Kidney (tissue), 14 donors: Measurements from ENCODE around the gene PRRX1. TPM values are rescaled to one million over a fixed set of nuclear protein-coding genes. Genes with fewer than 3 reads are reported as not detected.

Source experiments
- DNase-seq, 5 donors: peaks; one replicate each; pipeline ENCODE4 v3.0.0-alpha.2; 2013 to 2020
- FAIRE-seq: peaks from 2 replicates; lab custom pipeline; 2012; peaks lifted over from hg19 to GRCh38; lab: Jason Lieb, UNC
- H3K27ac ChIP-seq, 2 donors: one replicate each; pipeline ENCODE4 v1.7.0; 2013; ENCODE audit warnings: low read depth in 2 of 2, low read length in 2 of 2, inconsistent platforms in 1 of 2
- H3K27me3 ChIP-seq: one replicate; pipeline ENCODE4 v1.7.1; 2013; ENCODE audit warnings: low read length, inconsistent platforms; ENCODE audit not compliant: control insufficient read depth, insufficient read depth
- H3K36me3 ChIP-seq, 3 donors: one replicate each; pipeline versions ENCODE4 v1.7.0 to v1.7.1; 2013; ENCODE audit warnings: low read length in 3 of 3, control low read depth in 1 of 3, inconsistent platforms in 1 of 3; ENCODE audit not compliant: insufficient read depth in 3 of 3, control insufficient read depth in 2 of 3
- H3K4me1 ChIP-seq, 3 donors: one replicate each; pipeline versions ENCODE4 v1.7.0 to v1.7.1; 2013; ENCODE audit warnings: low read length in 3 of 3, inconsistent platforms in 1 of 3, low read depth in 1 of 3; ENCODE audit not compliant: control insufficient read depth in 2 of 3, insufficient read depth in 2 of 3
- H3K4me3 ChIP-seq, 3 donors: one replicate each; pipeline versions ENCODE4 v1.7.0 to v1.8.1; 2013; ENCODE audit warnings: low read length in 3 of 3, control low read depth in 1 of 3, inconsistent platforms in 1 of 3
- H3K9ac ChIP-seq, 3 donors: one replicate each; pipeline versions ENCODE4 v1.7.0 to v1.7.1; 2013; ENCODE audit warnings: low read length in 3 of 3, control low read depth in 1 of 3, inconsistent platforms in 1 of 3
- H3K9me3 ChIP-seq, 3 donors: one replicate each; pipeline versions ENCODE4 v1.7.0 to v1.7.1; 2013; ENCODE audit warnings: low read length in 3 of 3, control low read depth in 1 of 3, inconsistent platforms in 1 of 3; ENCODE audit not compliant: control insufficient read depth in 2 of 3, insufficient read depth in 1 of 3
- CTCF ChIP-seq: IDR thresholded peaks from 3 replicates; pipeline ENCODE4 v1.5.1; 2012; ENCODE audit warnings: mild to moderate bottlenecking, moderate library complexity, borderline replicate concordance; ENCODE audit not compliant: insufficient read depth; ENCODE audit errors: extremely low read depth
- intact Hi-C: fragments of 100-400 bp; cut with DNase I; formaldehyde crosslinking; loops from one replicate; pipeline ENCODE4 v1.11.1; 2022
- polyA plus RNA-seq: library from polyadenylated mRNA; stranded (reverse); fragments of 350-450 nt; fragmentation: Illumina TruSeq; extraction: RNeasy Lipid Tissue Mini Kit (QIAGEN cat#74804); gene quantifications from one replicate; pipeline ENCODE4 v1.2.3, GENCODE V29; 2014; ENCODE audit warnings: low read depth, low replicate concordance; ENCODE audit not compliant: insufficient read depth
- total RNA-seq: library from RNA; stranded (reverse); fragmentation: NEBNext Ultra II Directional; extraction: Animal tissue kit (Norgen Biotek cat#: 25700); gene quantifications from one replicate; pipeline ENCODE4 v1.2.1, GENCODE V29; 2021
- donor health status: control.
- donor health status: control.
- donor health status: control.
- donor health status: control.
- donor health status: control.
- donor health status: DM: yes; HTN: yes; CAD: no.
- donor health status: Normal renal cell carcinoma (clear cell type).

The PRRX1 gene
- total and polyA plus RNA-seq, 2 donors from 2014 or later, result 0.67 to 8.1 TPM

- Histone ChIP-seq H3K27ac (no peak overlapping the region), H3K36me3 (no peaks in the 10 kb centered on the region), H3K9me3 (no peaks in the 10 kb centered on the region), H3K4me1 (no peaks in the 10 kb centered on the region), H3K9ac (no peak overlapping the region), H3K27me3 (no peaks in the 10 kb centered on the region), H3K4me3 (no peak overlapping the region)
- intact Hi-C loops, result no loop called here
- no peak for TF ChIP-seq CTCF
- no peak for DNase-seq
- FAIRE-seq, result no peak
These were observed 42.0 kb downstream of the PRRX1 start for GRCh38 chr1:170705981-170706380.

GRCh38 chr1:170707117-170707516 is 43.2 kb downstream of the PRRX1 start:
- H3K27me3 ChIP-seq, result no peaks in the 10 kb centered on the region
- H3K27ac ChIP-seq, result no peak overlapping the region
- no peaks in the 10 kb centered on the region for H3K36me3 ChIP-seq
- intact Hi-C loops, result no loop called here
- H3K9ac ChIP-seq, result no peak overlapping the region
- H3K4me3 ChIP-seq, result no peak overlapping the region
- H3K4me1 ChIP-seq, result no peaks in the 10 kb centered on the region
- FAIRE-seq, result no peak
- no peak for DNase-seq
- H3K9me3 ChIP-seq, result no peaks in the 10 kb centered on the region
- no peak for TF ChIP-seq CTCF

DNA sequence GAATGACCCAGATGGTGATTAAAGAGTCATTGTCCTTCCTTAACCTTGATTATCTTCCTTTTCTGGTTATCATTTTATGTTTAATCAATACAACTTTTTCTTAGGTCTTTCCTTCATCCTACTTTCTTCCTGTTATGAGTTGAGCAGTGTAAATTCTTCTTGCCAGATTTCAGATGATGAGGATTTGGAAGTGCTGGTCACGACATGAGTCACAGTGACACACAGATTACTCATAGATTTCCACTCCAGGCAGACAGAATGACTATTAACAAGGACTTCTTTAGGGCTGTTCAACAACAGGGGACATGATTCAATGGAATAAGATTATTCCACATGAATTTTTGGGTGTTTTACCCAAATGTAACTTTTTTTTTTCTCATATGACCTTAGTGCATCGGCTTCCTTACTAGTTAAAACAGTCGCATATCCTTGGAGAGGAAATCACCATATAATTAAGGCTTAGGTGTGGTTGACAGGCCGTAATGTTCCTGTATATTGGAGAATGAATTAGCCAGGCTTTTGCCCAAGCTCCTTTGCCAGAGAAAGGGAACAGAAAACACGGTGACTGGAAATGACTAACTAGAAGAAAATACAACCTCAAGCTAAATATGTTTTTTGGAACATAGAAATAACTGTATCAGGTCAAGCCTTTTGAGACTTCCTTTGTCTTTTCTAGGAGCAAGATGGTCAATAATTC is 44.2 kb downstream of the PRRX1 start:
- no peak overlapping the region for H3K9ac ChIP-seq

More for the DNA sequence above, 44.2 kb downstream of the PRRX1 start:
- intact Hi-C loops, result no loop called here
- Histone ChIP-seq H3K4me3 (no peak overlapping the region), H3K36me3 (no peaks in the 10 kb centered on the region), H3K9me3 (no peaks in the 10 kb centered on the region), H3K27me3 (no peaks in the 10 kb centered on the region), H3K27ac (no peak overlapping the region), H3K4me1 (no peaks in the 10 kb centered on the region)
- FAIRE-seq (no peak), DNase-seq (no peak)
- TF ChIP-seq CTCF, result no peak
